Fibroblast of skin of left quadriceps (primary cell): ENCODE results near the gene FAM117B.
A peak's percentile ranks its signal among the peaks of the same experiment; 100 is the strongest.

ENCODE experiments used
- DNase-seq, 2 experiments: peaks; one replicate each; pipeline ENCODE4 v3.0.0-alpha.2; 2013; ENCODE audit warnings: low read depth in 2 of 2

The FAM117B gene

DNA sequence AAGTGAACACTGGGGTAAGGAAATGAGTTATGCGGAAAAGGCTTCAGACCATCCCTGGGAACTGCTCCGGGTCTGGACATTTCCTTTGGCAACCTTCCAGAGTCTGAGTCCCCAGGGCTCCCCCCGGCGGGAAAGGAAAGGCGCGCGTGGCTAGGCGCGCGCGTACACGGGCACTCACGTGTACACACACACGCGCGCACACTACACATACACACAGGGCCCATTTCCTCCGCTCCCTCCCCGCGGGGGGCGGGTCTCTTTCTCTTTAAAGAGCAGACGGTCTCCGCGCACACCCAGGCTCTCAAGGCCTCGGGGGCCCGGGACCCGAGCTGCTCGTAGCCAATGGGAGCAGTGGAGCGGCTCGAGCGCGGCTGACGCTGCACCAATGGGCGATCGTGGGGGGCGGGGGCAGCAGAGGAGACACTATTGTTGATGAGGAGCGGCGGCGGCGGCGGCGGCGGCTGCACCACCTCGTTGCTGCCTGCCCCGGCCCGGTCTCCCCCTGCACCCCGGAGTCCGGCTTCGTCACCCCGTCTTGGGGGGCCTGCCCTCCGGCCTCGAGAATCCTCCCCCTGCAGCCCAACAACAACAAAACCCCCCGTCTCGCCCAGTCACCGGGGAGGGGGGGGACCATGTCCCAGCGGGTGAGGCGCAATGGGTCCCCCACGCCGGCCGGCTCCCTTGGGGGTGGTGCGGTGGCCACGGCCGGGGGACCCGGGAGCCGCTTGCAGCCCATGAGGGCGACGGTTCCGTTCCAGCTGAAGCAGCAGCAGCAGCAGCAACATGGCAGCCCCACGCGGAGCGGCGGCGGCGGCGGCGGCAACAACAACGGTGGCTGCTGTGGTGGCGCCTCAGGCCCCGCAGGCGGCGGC, at the start of gene FAM117B:
FAM117B (plus strand) TSS at position 414 of the 872 bp plus-strand sequence; CDS start at position 633, 219 bp downstream.
- peak; percentile 91 to 92 for DNase-seq

DNA sequence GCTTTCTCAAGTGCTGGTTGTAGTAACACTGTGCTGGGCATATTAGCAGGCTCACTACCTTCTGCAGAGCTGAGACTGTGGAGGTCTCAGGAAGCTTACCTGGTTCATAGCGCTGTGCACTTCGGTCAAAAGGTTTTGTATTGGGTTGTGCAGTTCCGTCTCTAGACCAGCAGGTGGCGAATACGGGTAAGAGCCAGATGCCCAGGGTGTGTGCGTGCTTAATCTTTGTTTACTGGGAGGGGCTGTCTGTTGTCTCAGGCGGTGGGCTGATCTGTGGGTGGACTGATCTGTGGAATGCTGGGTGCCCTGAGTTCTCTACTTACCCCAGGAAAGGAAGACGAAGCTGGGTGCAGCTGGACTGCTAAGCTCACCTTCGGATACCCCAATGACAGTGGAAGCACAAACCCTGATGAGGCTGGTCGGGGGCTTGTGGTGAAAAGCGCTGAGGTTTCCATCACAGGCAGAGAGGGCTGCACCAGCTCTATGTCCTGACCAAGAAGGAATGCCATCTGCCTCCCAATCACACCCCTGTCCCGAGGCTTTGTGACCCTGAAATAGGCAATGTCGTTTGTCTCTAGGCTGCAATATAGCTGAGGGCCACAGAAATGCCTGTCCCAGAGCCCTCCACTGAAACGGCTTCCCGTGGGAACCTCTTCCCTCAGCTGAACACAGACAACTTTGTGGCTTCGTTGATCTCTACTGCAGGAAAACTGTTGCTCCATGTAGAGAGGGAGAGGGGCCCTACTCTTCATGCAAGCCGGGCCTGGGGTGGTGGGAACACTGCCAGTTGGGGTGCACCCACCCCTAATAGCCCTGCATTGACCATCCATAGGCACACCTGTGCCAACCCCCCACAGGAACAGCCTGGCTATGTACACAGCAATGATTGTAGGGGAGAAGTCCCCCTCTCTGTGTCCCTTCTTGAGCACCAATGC, 45.9 kb upstream of the FAM117B start:
- peak; percentile 34 to 52 for DNase-seq

DNA sequence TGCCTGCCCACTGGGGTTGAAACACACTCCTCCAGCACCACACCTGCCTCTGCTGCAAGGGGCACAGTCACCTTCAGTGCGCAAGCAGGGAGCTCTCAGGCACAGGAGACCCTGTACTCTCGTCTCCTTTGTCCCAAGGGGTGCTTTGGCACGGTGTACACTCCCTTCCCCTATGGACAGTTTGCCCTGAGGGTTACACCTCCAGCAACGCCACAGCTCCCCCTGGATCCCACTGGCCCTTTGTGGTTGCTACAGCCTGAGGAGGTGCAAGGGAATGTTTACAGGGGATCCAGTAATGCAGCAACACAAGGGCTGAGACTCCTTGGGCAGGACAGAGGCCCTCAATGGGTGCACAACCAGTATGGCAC, 45.2 kb upstream of the FAM117B start:
- DNase-seq, result no peak

DNA sequence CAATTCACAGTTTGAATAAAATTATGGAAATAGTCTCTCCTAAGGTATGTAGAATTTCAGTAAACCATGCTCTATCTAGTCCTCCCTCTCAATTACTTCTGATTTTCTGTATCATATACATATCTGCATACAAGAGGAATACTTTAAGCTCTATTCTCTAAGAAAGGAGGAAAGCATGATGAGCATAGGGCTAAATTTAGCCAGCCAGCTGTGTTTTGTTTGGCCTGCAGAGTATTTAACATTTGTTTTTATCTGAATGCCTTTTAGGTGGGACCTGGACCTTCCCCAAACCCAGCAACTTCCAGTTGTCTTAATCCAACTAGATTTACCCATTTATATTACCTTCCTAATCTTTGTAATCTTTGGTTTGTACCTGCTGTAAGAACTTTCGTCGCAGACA, 42.2 kb upstream of the FAM117B start:
- DNase-seq, result no peak

DNA sequence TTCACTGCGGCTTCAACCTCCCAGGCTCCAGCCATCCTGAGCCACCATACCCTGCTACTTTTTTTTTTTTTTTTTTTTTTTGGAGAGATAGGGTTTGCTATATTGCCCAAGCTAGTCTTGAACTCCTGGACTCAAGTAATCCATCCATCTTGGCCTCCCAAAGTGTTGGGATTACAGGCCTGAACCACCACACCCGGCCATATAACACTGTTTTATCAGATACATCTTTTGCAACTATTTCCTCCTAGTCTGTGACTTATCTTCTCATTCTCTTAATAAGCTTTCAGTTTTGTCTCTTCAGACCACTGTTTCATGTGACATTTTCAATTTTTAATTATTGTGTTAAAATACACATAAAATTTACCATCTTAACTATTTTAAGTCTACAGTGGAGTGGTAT, 35.7 kb upstream of the FAM117B start:
- no peak for DNase-seq

DNA sequence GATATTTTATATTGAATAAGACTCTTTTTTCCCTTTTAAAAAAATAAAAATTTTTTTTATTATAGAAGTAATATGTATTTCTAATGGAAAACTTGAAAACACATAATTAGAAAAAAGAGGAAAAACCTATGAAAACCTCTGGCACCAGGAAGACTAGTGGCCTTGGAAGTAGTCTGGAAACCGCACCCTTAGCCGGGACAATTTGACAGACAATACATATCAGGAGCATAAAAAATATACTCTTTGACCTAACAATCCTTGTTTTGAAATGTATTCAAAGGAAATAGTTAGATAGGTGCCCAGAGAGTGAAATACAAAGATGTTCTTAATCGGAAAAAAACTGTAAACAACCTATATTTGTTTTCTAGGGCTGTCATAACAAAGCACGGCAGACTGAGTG, 34.9 kb upstream of the FAM117B start:
- no peak for DNase-seq

DNA sequence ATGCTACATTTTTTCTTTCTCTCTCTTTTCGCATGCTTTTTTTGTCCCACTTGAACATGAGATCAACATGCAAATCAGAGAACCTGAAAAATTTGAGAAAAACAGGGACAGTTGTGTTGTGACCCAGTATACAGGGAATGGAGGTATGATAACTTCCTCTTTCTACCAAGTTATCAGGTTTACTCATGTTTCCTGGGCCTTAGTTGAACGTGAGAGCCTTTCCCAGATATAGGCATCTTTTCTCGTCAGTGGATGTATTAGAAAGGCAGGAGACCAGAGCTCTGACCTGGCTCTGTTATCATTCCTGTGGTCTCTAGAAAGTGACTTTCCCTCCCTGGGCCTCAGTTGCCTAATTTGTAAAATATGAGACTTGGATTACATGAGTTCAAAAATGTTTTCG, 30.1 kb upstream of the FAM117B start:
- DNase-seq, result no peak

DNA sequence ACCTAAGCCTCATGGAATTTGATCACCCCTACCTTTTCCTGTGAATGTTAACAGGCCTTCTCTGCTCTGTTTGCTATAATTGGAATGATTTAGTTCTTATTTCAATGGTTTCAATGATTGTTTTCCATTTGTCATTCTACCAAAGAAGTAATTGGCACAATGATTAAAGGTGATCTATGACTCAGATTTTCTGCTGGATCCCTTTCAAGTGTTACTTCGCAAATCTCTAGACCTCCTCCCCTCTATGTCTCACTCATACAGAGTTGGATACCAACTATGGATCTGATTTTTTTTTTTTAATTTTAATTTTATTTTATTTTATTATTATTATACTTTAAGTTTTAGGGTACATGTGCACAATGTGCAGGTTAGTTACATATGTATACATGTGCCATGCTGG, 29.6 kb upstream of the FAM117B start:
- no peak for DNase-seq

DNA sequence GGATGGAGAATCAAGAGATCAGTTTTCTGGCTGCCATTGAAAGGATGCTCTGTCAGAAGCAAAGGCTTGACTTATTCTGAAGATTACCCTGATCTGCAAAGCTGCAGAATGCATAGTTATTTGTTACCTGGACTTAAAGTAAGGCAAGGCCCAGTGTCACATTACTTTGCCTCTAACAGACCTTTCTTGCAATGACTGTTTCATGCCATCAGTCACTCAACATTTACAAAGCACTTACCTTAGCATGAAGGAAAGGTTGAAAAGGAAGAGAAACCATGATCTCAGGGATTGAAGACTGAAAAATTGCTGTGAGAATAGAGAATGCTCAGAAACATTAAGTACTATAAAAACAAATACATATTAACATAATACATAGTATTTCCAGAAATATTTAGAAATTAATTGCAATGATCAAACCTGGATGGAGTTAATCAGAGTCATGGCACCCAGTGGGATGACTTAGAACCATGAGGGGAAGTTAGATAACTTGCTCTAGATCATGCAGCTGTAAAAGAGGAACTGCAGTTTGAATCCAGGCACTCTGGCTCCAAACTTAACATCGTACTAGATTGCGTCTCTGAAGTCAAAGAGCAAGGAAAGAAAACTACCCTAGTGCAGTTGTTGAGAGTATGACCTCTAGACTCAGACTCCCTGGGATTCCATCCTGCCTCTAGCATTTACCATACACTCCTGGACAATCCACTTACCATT, 26.5 kb upstream of the FAM117B start:
- DNase-seq, result no peak

DNA sequence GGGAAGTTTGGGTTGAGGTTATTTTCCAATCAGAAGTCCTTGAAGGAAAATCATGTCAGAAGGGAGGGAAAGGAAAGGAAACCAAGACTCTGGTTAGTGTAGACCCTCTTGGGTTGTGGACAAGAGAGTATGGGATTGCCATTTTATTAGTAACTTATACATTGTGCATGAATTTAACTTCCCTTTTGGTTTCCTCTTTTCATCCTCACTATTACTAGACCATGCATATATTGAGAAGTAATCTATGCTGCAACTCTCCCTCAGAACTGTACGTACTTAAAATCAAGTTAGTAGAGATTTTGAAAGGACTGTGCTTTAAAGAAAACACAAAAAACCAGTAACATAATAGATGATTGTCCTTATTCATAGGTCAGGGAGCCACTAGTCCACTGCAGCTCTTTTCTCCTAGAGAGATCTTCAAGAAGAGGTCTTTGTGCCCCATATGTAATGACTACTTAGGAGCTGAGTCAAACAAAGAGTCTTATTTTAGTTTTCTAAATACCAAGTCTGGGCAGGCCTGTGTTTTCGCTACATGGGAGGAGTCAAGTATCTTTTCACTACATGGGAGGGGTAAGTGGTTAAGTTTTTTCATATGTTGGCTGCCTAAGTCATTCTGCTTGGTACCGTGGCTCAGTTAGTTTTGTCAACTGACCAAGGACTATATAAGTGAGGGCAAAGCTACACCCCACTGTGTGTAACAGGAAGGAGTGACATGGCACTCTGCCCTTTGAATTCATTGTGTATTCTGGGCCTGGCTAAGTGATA, 25.2 kb upstream of the FAM117B start:
- DNase-seq, result no peak

DNA sequence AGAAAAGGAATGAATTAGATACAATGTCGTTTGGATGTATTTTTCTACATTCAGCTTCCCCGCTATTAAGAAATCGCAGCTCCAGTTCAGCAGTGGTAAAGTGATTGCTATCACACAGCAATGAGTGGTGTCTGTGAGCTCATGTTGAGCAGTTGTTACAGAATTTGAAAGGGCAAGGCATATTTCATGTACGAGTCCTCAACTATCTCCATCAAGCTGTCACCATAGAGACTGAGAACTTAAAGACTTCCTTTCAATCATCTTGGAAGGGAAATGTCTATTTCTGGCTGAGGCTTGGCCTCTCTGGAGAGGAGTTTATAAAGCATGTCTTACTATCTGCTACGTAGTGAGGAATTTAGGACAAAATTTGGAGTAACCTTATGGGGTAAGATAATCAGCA, 24.4 kb upstream of the FAM117B start:
- no peak for DNase-seq

DNA sequence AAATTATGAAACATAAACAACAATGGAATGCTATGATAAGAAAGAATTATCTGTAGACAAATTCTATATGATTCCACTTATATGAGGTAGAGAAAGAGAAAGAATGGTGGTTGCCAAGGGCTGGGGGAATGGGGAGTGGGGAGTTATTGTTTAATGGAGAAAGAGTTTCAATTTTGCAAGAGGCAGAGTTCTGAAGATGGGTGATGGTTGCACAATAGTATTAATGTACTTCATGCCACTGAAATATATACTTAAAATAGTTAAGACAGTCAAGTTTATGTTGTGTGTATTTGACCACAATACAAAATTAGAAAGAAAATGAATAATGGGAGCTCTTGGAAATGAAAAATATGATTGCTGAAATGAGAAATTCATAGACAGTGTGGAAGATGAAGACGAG, 22.6 kb upstream of the FAM117B start:
- DNase-seq, result no peak

DNA sequence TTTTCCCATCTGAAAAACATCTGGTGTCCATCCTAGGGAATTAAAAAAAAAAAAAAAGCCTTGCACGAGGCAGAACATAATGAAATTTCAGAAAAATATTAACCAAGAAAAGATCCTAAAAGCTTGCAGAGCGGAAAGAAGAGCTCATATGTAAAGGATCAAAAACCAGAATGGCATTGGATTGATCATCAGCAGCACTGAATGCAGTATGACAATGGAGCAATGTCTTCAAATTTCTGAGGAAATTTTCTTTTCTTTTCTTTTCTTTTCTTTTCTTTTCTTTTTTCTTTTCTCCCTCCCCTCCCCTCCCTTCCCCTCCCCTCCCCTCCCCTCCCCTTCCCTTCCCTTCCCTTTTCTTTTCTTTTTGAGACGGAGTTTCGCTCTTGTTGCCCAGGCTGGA, 21.3 kb upstream of the FAM117B start:
- DNase-seq, result no peak

DNA sequence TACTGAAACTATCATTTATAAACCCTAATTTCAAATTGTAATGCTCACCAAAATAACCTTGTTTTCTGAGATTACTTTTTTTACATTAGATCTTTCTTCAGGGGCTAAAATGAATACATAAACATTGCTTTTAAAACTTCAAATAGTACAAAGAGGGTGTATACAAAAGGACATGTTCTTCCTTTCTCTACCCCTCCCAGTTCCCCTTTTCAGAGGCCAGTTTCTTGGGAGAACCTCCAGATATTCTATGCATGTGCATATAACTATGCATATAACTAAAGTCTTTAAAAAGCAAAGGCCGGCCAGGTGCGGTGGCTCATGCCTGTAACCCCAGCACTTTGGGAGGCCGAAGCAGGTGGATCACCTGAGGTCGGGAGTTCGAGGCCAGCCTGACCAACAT, 10.6 kb upstream of the FAM117B start:
- no peak for DNase-seq

DNA sequence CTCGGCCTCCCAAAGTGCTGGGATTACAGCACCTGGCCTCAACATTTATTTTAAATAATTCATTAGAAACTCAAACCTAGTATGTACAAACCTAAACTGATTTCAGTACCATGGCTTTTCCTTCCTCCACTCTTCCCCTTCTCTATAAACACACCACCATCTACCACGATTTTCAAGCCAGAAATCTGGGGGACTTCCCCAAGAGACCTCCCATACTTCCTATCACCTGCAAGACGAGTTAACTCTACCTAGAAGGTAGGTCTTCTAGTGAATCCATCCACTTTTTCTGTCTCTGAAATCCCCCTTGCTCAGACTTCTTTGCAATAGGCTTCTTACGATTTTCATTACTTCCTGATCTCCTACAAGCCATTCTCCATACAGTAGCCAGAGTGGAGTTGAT, 7.7 kb upstream of the FAM117B start:
- DNase-seq, result no peak

DNA sequence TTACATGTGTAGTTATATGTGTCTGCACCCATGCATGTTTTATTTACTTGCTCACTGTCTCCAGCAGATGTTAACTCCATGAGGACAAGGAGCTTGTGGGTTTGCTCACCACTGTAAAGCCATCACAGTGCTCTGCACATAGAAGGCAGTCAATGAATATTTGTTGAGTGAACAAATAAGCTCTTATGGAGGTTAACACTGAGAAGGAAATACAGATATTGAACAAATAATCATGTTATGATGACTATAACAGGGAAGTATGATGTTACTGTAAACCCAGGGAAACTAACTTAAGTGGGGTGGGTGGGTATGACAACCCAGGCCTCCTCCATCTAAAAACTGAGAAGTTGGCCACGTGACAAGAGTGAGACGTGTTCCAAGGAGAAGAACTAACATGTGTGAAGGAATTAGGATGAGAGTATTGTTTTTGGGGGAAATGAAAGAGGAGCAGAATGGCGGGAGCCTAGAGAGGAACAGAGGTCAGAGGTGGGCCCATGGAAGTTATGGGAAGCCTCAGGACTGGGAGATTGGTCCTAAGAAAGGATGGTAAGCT, 6.0 kb upstream of the FAM117B start:
- DNase-seq, result no peak

DNA sequence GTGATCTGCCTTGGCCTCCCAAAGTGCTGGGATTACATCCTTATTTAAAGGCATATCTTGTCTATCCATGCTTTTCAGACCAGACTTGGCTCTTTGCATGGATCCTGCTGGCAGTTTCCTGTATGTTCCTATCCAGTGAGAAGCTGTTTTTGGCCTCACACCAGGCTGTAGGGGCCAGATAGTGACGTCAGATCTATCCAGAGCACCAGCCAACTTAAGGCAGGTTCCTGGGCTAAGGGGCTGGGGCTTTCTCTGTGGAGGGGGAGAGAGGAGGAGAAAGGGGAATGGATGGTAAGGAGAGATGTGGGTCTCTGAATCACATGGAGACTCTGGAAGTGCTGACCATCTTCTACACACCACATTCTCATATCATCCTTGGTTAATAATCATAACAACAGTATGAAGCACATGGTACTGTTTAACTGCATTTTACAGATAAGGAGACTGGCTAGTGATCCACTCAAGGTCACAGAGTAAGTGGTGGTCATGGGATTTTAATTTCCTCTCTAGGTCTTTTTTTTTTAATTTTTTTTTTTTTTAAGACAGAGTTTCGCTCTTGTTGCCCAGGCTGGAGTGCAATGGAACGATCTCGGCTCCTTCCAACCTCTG, 2.0 kb upstream of the FAM117B start:
- DNase-seq, result no peak

DNA sequence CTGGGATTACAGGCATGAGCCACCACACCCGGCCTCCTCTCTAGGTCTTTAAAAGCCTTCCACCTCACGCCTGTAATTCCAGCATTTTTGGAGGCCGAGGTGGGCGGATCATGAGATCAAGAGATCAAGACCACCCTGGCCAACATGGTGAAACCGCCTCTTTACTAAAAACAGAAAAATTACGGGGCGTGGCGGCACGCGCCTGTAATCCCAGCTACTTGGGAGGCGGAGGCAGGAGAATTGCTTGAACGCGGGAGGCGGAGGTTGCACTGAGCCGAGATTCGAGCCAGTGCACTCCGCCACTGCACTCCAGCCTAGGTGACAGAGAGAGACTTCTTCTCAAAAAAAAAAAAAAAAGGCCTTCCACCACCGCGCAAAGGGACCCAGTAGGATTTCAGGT, 1.3 kb upstream of the FAM117B start:
- DNase-seq, result no peak

DNA sequence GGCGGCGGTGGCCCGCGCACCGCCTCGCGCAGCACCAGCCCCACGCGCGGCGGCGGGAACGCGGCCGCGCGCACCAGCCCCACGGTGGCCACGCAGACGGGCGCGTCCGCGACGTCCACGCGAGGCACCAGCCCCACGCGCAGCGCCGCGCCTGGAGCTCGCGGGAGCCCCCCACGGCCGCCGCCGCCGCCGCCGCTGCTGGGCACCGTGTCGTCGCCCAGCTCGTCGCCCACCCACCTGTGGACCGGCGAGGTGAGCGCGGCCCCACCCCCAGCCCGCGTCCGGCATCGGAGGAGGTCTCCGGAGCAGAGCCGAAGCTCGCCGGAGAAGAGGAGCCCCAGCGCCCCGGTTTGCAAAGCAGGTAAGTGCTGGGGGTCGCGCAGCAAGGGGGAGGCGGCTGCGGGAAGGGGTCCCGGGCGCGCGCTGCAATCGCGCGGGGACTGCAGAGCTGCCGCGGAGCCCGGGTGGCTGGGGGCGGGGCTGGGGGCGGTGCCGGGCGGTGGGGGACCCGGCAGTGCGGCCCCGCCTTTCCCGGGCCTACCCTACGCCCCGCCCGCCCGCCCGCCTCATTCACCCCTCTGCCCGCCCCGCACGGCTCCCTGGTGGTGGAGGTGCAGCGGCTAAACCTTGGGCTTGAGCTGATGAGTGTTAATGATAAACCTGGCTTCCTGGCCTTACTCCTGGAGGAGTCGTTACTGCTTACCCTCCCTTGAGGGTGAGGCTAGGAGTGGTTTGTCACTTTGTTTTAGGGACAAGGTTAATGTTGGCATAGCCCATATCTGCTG, 851 bp downstream of the FAM117B start:
- DNase-seq, result no peak

DNA sequence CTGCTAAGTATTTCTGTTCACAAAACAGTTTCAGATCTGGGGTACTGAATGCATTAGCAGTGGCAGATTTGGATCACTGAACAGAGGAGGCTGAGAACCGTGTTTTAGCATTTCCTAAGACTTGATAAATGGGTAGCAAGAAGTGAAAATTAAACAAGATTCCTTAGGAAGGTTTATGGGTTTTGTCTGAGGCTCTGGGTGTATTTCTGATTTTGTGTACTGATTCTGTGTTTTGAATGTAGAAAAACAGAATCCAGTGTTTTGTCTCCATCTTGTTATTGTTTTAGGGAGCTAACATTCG, 1.4 kb downstream of the FAM117B start:
- DNase-seq, result no peak
